ENCODE data around the gene NNT.

DNA sequence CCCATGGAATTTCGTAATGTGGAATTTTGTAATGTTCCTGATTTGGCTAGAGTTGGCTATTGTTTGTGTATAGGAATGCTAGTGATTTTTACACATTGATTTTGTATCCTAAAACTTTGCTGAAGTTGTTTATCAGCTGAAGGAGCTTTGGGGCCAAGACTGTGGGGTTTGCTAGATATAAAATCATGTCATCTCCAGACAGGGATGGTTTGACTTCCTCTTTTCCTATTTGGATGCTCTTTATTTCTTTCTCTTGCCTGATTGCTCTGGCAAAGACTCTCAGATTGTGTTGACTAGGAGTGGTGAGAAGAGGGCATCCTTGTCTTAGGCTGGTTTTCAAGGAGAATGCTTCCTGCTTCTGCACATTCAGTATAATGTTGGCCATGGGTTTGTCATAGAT lies 91.0 kb downstream of the NNT start:
- TF ChIP-seq, protein P1, sequence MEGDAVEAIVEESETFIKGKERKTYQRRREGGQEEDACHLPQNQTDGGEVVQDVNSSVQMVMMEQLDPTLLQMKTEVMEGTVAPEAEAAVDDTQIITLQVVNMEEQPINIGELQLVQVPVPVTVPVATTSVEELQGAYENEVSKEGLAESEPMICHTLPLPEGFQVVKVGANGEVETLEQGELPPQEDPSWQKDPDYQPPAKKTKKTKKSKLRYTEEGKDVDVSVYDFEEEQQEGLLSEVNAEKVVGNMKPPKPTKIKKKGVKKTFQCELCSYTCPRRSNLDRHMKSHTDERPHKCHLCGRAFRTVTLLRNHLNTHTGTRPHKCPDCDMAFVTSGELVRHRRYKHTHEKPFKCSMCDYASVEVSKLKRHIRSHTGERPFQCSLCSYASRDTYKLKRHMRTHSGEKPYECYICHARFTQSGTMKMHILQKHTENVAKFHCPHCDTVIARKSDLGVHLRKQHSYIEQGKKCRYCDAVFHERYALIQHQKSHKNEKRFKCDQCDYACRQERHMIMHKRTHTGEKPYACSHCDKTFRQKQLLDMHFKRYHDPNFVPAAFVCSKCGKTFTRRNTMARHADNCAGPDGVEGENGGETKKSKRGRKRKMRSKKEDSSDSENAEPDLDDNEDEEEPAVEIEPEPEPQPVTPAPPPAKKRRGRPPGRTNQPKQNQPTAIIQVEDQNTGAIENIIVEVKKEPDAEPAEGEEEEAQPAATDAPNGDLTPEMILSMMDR (conservative IDR thresholded peaks at IDR 0.05), result no peak
- TF ChIP-seq EZH2 (IDR thresholded peaks at IDR 0.05; ENCODE audit: low read depth), result no peak

Data from PC-9 (cell line).